Peyer's patch (tissue), 4 donors: Measurements from ENCODE around the gene TMEM271.

Source experiments
- CTCF ChIP-seq, 6 experiments: fragments of 450-650 bp in 4 of 6; fragments of 200-600 bp in 2 of 6; sonication (generic) in 1 of 6; IDR thresholded peaks; one replicate each; pipeline ENCODE4 v1.5.1; 2017 to 2019; ENCODE audit warnings: antibody characterized with exemption in 6 of 6, mild to moderate bottlenecking in 3 of 6, moderate library complexity in 1 of 6
- POLR2A ChIP-seq, 2 donors: fragments of 450-650 bp; IDR thresholded peaks; one replicate each; pipeline ENCODE4 v1.5.1; 2017; ENCODE audit warnings: antibody characterized with exemption in 2 of 2, mild to moderate bottlenecking in 2 of 2, moderate library complexity in 2 of 2

DNA sequence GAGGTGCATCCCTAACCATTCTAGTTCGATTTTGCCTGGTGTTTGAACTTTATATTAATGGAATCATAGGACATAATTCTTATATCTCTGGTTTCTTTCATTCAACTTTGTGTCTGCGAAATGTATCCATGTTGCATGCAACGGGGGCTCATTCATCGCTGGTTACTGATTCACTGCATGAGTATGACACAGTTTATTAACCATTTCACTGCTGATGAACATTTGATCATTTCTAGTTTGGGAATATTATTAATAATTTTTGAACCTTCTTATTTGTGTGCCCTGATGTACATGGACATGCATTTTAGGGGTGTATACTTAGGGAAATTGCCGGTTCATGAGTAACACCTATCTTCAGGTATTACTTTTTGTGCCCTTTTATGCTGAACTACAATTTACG is 5.1 kb upstream of the TMEM271 start:
- TF ChIP-seq CTCF (IDR thresholded peaks at IDR 0.05) (no peak), POLR2A (IDR thresholded peaks at IDR 0.05) (no peak)
